ENCODE measurements around the gene ODAD3. TPM values are rescaled to one million over a fixed set of nuclear protein-coding genes. Genes with fewer than 3 reads are reported as not detected.
"Not testable (repeated sequence)": the region's sequence is repeated elsewhere in the genome, so short reads cannot be mapped to it uniquely, and the experiment has no call there.

The ODAD3 gene
- polyA plus RNA-seq, 10 donors: 0.16 to 0.46 (median 0.26) TPM; not detected in 1

- DNase-seq: no peak
Observed at GRCh38 chr19:11461453-11461852, 26.5 kb upstream of the ODAD3 start.

- DNase-seq: no peak
Observed at GRCh38 chr19:11460207-11460606, 25.3 kb upstream of the ODAD3 start.

DNA sequence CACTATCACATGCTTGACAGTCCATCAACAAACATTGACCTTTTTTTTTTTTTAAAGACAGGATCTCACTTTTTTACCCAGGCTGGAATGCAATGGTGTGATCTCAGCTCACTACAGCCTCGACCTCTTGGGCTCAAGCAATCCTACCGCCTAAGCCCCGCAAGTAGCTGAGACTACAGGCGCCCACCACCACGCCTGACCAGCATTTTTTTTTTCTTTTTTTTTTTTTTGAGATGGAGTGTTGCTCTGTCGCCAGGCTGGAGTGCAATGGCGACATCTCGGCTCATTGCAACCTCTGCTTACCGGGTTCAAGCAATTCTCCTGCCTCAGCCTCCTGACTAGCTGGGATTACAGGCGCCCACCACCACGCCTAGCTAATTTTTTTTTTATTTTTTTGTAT is 24.0 kb upstream of the ODAD3 start:
- DNase-seq: not testable (repeated sequence)

- no peak for DNase-seq
Observed at GRCh38 chr19:11458236-11458900, 23.4 kb upstream of the ODAD3 start.

GRCh38 chr19:11457831-11458230 is 22.9 kb upstream of the ODAD3 start:
- no peak for DNase-seq

GRCh38 chr19:11457115-11457514 is 22.2 kb upstream of the ODAD3 start:
- no peak for DNase-seq

DNA sequence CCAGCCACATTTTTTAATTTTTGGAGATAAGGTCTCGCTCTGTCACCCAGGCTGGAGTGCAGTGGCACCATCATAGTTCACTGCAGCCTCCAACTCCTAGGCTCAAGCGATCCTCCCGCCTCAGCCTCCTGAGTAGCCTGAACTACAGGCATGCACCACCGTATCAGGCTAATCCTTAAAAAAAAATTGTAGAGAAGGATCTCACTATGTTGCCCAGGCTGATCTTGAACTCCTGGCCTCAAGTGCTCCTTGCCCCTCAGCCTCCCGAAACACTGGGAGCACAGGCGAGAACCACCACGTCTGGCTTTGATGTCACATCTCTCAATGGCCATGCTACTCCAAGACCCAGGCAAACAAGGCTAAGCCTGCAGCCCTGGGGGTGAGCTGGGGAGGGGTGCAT is 21.7 kb upstream of the ODAD3 start:
- DNase-seq: no peak

DNA sequence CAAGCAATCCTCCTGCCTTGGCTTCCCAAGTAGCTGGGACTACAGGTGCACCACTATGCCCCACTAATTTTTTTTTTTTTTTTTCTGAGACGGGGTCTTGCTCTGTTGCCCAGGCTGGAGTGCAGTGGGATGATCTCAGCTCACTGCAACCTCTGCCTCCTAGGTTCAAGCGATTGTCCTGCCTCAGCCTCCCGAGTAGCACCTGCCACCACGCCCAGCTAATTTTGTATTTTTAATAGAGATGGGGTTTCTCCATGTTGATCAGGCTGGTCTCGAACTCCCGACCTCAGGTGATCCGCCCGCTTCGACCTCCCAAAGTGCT is 20.3 kb upstream of the ODAD3 start:
- DNase-seq: not testable (repeated sequence)

DNA sequence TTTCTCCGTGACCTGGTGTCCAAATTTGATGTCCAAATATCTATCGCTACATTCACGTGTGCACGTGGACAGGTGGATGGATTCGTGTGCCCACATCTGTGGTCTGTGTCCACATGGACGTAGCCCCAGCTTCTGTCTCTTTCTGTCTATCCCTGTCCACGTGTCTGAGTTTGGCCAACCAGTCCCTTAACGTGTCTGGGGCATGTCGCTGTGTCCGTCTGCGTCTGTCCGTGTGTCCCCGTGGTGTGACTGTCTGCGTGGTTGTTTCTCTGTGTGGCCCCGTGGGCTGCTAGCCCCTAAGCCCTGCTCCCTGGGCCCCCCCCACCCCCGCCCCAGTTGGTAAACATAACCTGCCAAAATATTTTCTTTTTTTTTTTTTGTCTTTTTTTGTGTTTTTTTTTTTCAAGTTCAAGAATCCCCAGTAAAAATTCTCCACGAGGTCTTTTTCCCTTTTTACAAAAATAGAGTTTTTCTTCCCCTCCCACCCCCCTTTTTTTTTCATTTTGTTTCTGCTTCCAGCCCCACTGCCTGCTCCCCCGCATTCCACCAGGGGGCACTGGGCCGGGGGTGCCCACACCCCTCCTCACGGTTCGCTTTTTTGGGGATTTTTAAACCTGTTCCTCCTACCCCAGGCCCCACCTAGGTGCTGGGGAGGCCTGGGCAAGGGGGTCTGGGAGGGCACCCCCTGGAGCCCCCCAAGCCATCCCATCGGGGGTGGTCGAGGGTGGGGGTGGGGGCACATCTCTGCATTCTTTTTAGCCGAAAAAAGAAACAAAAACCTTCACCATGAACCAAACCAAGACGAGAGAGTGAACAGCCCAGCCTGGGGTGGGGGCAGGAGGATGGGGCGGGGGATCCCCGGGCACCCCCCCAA is 18.8 kb upstream of the ODAD3 start:
- DNase-seq: no peak

DNA sequence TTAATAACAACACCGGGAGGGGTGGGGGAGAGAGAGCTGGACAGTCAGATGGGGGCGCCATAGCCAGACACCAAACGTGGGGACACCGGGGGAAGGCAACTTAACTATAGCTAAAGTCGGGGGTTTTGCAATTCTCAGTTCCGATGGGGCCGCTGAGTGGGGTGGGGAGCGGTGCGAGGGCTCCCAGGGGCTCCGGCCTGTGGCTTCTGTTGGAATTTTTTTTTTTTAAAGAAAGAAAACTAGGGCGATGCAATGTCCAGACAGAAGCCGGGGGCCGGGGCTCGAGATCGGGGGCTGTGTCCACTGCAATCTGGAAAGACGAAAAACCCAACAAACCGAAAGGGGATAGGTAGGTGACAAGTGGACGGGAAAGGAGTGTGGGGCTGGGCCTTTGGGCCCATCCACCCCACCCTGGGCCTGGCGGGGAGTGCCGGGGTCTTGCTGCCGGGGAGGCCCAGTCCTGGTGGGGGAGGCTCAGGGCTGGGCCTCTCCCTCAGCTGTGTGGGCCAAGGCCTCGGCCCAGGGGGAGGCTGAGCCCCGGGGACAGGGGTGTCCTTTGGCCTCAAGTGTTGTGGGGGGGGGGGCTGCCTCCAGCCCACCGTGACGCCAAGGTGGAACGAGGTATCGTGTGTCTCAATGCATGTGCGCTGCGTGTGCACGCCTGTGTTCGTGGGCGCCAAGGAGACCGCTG is 17.8 kb upstream of the ODAD3 start:
- DNase-seq: no peak

DNA sequence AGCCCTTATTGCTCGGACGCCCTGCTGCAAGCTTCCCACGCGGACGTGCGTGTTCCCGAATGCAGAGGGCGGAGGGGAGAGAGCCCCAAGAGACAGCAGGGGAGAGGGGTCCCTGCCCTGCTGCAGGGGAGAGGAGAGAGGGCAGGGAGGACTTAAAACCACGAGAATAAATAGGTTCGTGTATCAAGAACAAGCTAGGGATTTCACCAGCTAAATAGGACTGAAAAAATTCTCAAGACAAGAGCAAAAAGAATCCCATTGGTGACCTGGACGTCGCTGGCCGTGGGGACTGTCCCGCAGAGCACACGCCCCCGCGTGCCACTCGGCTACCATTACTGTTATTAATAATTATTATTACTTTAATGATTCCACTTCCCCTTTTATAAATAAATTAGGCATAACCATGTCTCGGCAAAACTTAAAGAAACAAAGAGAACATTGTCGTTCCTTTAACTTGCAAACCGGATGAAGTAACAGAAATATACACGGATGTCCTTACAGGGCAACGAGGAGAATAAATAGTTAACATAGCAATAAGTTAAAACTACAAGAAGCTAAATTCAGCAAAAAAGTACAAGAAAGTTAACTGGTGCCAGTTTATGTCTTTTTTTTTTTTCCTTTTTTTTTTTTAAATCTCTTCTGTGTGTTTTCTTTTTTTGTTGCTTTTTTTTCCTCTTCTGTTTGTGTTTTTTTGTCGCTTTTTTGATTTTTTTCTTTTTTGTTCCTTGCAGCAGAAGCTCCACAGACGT is 17.1 kb upstream of the ODAD3 start:
- peak in 1 of 3 donors; percentile 43 for DNase-seq

GRCh38 chr19:11451327-11451870 is 16.5 kb upstream of the ODAD3 start:
- DNase-seq: no peak

GRCh38 chr19:11450570-11451326 is 15.8 kb upstream of the ODAD3 start:
- DNase-seq: no peak

DNA sequence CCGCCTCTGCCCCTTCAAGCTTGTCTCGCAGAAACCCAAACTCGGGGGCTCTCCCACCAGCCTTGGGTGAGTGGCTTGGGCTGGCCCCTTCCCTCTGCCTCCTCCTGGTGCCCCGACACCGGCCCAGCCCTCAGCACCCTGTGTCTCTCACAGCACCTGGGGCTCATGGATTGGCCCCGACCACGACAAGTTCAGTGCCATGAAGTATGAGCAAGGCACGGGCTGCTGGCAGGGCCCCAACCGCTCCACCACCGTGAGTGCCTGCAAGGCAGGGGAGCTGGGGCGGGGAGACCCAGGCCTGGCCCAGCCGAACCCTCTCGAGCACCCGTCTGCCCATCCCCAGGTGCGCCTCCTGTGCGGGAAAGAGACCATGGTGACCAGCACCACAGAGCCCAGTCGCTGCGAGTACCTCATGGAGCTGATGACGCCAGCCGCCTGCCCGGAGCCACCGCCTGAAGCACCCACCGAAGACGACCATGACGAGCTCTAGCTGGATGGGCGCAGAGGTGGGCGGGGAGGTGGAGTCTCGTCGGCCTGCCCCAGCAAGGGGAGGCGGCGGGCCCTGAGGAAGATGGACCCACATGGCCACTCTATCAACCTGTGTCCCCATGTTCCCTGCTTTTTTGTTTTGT is 14.1 kb upstream of the ODAD3 start:
- DNase-seq: no peak

GRCh38 chr19:11448410-11448809 is 13.5 kb upstream of the ODAD3 start:
- no peak for DNase-seq

- no peak for DNase-seq
Observed at GRCh38 chr19:11447347-11448262, 12.7 kb upstream of the ODAD3 start.

- peak in 1 of 3 donors; percentile 56 for DNase-seq
Observed at GRCh38 chr19:11446652-11447301, 11.9 kb upstream of the ODAD3 start.

GRCh38 chr19:11446271-11446651 is 11.3 kb upstream of the ODAD3 start:
- no peak for DNase-seq

GRCh38 chr19:11445141-11445540 is 10.2 kb upstream of the ODAD3 start:
- DNase-seq: no peak

Data from muscle of back (tissue), 11 donors.